ENCODE results near the gene NLGN1. TPM values are rescaled to one million over a fixed set of nuclear protein-coding genes. Genes with fewer than 3 reads are reported as not detected.

Gene NLGN1
- total and polyA plus RNA-seq, 5 donors, result 0.48 to 2.2 (median 0.97) TPM

DNA sequence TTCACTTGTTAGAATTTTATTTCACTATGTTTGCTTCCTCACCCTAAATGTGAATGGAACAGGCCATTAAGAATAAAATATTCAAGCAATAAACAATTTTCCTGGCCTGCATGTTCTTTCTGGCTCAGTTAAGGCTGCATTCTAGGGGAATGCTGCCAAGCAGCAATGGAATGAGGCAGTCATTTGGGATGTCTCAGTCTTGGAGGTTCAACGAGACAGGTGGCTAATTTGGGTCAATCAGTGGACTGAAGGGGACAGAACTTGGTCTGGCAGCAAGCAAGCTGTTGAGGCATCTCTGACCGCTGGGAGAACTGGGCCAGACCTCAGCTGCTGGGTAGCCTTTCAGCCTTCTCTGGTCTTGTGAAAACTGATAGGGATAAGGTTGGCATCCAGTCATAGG is 241.6 kb downstream of the NLGN1 start:
- DNase-seq (no peak), ATAC-seq (no peak)
- Histone ChIP-seq H3K27me3 (ENCODE audit: control insufficient read depth, insufficient read depth) (no peaks in the 10 kb centered on the region), H3K4me3 (ENCODE audit: low read length) (no peak overlapping the region), H3K4me1 (ENCODE audit: control insufficient read depth, insufficient read depth, low read length) (no peaks in the 10 kb centered on the region), H3K27ac (ENCODE audit: low read length) (no peak overlapping the region), H3K9me3 (ENCODE audit: control insufficient read depth, low read length) (no peaks in the 10 kb centered on the region)
- WGBS, result 67% methylated on average over 2 of the region's 2 CpGs
- intact Hi-C loops (cut with DNase I), result no loop called here

DNA sequence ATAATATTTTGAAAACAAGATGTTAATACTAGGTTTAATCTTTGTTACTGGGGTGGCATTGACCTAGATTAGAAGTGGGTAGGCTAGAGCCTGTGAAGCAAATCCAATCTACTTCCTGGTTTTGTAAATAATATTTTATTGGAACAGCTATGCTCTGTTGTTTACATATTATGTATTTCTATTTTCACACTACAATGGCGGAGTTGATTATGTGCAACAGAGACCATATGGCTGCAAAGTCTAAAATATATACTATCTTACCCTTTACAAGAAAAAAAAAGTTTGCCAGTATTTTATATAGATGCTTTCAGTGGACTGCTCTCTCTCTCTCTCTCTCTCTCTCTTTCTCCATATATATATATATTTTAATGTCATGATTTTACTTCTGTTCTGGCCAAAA is 244.2 kb downstream of the NLGN1 start:
- no peaks in the 10 kb centered on the region for H3K9me3 ChIP-seq (ENCODE audit: control insufficient read depth, low read length)
- no peak for DNase-seq
- no peak overlapping the region for H3K27ac ChIP-seq (ENCODE audit: low read length)
- ATAC-seq, result no peak
- H3K4me1 ChIP-seq (ENCODE audit: control insufficient read depth, insufficient read depth, low read length), result no peaks in the 10 kb centered on the region
- WGBS, result 98% methylated on average over 1 of the region's 1 CpG
- intact Hi-C loops (cut with DNase I), result no loop called here
- no peaks in the 10 kb centered on the region for H3K27me3 ChIP-seq (ENCODE audit: control insufficient read depth, insufficient read depth)
- no peak overlapping the region for H3K4me3 ChIP-seq (ENCODE audit: low read length)

- Histone ChIP-seq H3K4me3 (ENCODE audit: low read length) (no peak overlapping the region), H3K4me1 (ENCODE audit: control insufficient read depth, insufficient read depth, low read length) (no peaks in the 10 kb centered on the region), H3K9me3 (ENCODE audit: control insufficient read depth, low read length) (no peaks in the 10 kb centered on the region), H3K27me3 (ENCODE audit: control insufficient read depth, insufficient read depth) (no peaks in the 10 kb centered on the region), H3K27ac (ENCODE audit: low read length) (no peak overlapping the region)
- DNase-seq, result no peak
- peak in 1 of 2 donors; percentile 22 for ATAC-seq
- intact Hi-C loops (cut with DNase I), result no loop called here
- WGBS, result 97% methylated on average over 13 of the region's 13 CpGs
Observed at GRCh38 chr3:173644086-173645082, 246.8 kb downstream of the NLGN1 start.

GRCh38 chr3:173650596-173650995 is 253.1 kb downstream of the NLGN1 start:
- Histone ChIP-seq H3K9me3 (ENCODE audit: control insufficient read depth, low read length) (no peaks in the 10 kb centered on the region), H3K4me3 (ENCODE audit: low read length) (no peak overlapping the region), H3K4me1 (ENCODE audit: control insufficient read depth, insufficient read depth, low read length) (no peaks in the 10 kb centered on the region), H3K27me3 (ENCODE audit: control insufficient read depth, insufficient read depth) (no peaks in the 10 kb centered on the region), H3K27ac (ENCODE audit: low read length) (no peak overlapping the region)
- ATAC-seq (no peak), DNase-seq (no peak)
- intact Hi-C loops (cut with DNase I), result no loop called here
- 64% methylated on average over 1 of the region's 1 CpG for whole genome bisulfite sequencing

DNA sequence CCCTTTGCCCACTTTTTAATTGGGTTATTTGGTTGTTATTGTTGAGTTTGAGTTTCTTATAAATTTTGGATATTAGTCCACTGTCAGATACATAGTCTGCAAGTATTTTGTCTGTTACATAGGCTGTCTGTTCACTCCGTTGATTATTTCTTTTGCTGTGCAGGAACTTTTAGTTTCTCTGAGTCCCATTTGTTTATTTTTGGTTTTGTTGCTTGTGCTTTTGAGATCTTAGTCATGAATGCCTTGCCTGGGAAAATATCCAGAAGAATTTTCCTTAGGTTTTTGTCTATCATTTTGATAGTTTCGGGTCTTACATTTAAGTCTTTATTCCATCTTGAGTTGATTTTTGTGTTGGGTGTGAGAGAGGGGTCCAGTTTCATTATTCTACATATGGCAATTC is 254.5 kb downstream of the NLGN1 start:
- no peak for ATAC-seq
- no peak for DNase-seq
- intact Hi-C loops (cut with DNase I), result no loop called here
- Histone ChIP-seq H3K4me1 (ENCODE audit: control insufficient read depth, insufficient read depth, low read length) (no peaks in the 10 kb centered on the region), H3K27ac (ENCODE audit: low read length) (no peak overlapping the region), H3K27me3 (ENCODE audit: control insufficient read depth, insufficient read depth) (no peaks in the 10 kb centered on the region), H3K9me3 (ENCODE audit: control insufficient read depth, low read length) (no peaks in the 10 kb centered on the region), H3K4me3 (ENCODE audit: low read length) (no peak overlapping the region)
- WGBS, result 88% methylated on average over 2 of the region's 2 CpGs

GRCh38 chr3:173653781-173654180 is 256.2 kb downstream of the NLGN1 start:
- 90% methylated on average over 1 of the region's 1 CpG for WGBS
- H3K4me1 ChIP-seq (ENCODE audit: control insufficient read depth, insufficient read depth, low read length), result no peaks in the 10 kb centered on the region
- ATAC-seq (no peak), DNase-seq (no peak)
- H3K27ac ChIP-seq (ENCODE audit: low read length), result no peak overlapping the region
- no peak overlapping the region for H3K4me3 ChIP-seq (ENCODE audit: low read length)
- intact Hi-C loops (cut with DNase I), result no loop called here
- H3K9me3 ChIP-seq (ENCODE audit: control insufficient read depth, low read length), result no peaks in the 10 kb centered on the region
- no peaks in the 10 kb centered on the region for H3K27me3 ChIP-seq (ENCODE audit: control insufficient read depth, insufficient read depth)

DNA sequence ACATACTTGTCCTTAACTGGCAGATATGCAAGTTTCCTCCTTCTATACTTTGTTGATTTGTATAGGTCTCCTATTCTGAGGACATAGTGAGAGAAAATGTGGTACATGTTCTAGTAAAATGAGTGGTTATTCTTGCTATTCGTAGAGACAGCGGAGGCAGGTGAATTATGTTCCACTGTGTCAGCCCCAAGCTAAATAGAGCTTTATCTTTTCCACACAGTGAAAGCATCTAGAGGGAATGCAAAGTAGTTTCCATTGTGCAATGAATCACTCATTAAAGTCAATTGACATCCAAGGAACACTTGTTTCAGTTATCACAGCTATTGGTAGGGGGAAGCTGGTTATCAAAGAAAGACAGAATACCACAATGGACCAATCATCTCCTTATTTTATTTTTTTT is 262.4 kb downstream of the NLGN1 start:
- Histone ChIP-seq H3K4me3 (ENCODE audit: low read length) (no peak overlapping the region), H3K27ac (ENCODE audit: low read length) (no peak overlapping the region), H3K4me1 (ENCODE audit: control insufficient read depth, insufficient read depth, low read length) (no peaks in the 10 kb centered on the region), H3K27me3 (ENCODE audit: control insufficient read depth, insufficient read depth) (no peaks in the 10 kb centered on the region), H3K9me3 (ENCODE audit: control insufficient read depth, low read length) (no peaks in the 10 kb centered on the region)
- 67% methylated on average over 2 of the region's 2 CpGs for WGBS
- intact Hi-C loops (cut with DNase I), result no loop called here
- DNase-seq (no peak), ATAC-seq (no peak)

GRCh38 chr3:173660645-173661299 is 263.2 kb downstream of the NLGN1 start:
- DNase-seq (no peak), ATAC-seq (no peak)
- H3K27ac ChIP-seq (ENCODE audit: low read length), result no peak overlapping the region
- intact Hi-C loops (cut with DNase I), result no loop called here
- H3K27me3 ChIP-seq (ENCODE audit: control insufficient read depth, insufficient read depth), result no peaks in the 10 kb centered on the region
- no peak overlapping the region for H3K4me3 ChIP-seq (ENCODE audit: low read length)
- H3K9me3 ChIP-seq (ENCODE audit: control insufficient read depth, low read length), result no peaks in the 10 kb centered on the region
- 35% methylated on average over 3 of the region's 3 CpGs for WGBS
- H3K4me1 ChIP-seq (ENCODE audit: control insufficient read depth, insufficient read depth, low read length), result no peaks in the 10 kb centered on the region

GRCh38 chr3:173663696-173664111 is 266.2 kb downstream of the NLGN1 start:
- Histone ChIP-seq H3K27ac (ENCODE audit: low read length) (no peak overlapping the region), H3K4me3 (ENCODE audit: low read length) (no peak overlapping the region), H3K9me3 (ENCODE audit: control insufficient read depth, low read length) (no peaks in the 10 kb centered on the region), H3K27me3 (ENCODE audit: control insufficient read depth, insufficient read depth) (no peaks in the 10 kb centered on the region), H3K4me1 (ENCODE audit: control insufficient read depth, insufficient read depth, low read length) (no peaks in the 10 kb centered on the region)
- no peak for ATAC-seq
- 58% methylated on average over 1 of the region's 1 CpG for WGBS
- no peak for DNase-seq
- intact Hi-C loops (cut with DNase I), result no loop called here

DNA sequence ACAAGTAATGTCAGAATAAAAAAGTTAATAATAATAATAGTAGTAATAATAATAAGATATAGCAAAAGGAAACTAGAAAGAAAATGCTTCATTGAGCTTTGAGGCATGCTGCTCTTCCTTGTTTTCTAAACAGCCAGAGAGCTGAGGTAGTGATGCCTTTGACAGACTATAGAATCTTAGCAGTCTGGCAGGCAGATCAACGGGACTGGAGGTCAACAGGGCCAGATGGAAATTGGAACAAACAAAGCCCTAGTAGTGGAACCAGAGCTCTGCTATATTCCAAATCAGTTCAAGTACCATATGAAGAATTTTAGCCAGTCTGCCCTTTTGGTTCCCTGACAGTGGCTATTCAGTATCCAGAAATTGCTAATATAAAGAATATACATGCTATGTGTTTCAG is 278.6 kb downstream of the NLGN1 start:
- 37% methylated on average over 1 of the region's 1 CpG for WGBS
- intact Hi-C loops (cut with DNase I), result no loop called here
- H3K4me1 ChIP-seq (ENCODE audit: control insufficient read depth, insufficient read depth, low read length), result no peaks in the 10 kb centered on the region
- H3K4me3 ChIP-seq (ENCODE audit: low read length), result no peak overlapping the region
- no peaks in the 10 kb centered on the region for H3K27me3 ChIP-seq (ENCODE audit: control insufficient read depth, insufficient read depth)
- no peak for ATAC-seq
- H3K27ac ChIP-seq (ENCODE audit: low read length), result no peak overlapping the region
- no peaks in the 10 kb centered on the region for H3K9me3 ChIP-seq (ENCODE audit: control insufficient read depth, low read length)
- DNase-seq, result no peak

DNA sequence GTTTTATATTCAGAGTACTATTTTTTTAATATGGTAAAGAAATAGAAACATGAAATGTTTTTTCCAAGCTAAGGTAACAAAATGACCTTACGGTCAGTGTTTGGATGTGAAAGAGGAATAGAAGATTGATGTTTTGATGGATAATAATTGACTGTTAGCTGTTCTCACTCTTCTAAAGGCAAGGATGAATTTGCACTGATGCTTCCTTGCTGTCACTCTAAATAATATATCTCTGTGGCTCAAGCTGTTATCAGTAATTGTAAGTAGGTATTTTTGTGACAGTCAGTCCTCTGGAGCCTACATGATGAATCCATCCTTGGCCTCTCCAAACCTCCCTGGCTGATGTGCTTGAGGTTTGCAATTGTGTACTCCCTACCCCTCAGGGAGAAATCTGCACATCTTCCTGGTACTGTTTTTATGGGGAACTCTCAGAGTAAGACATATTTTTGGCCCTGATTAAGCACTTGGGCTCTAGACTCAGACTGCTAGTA is 283.7 kb downstream of the NLGN1 start:
- intact Hi-C loops (cut with DNase I), result no loop called here
- ATAC-seq, result no peak
- 96% methylated on average over 1 of the region's 1 CpG for WGBS

More for the DNA sequence above, 283.7 kb downstream of the NLGN1 start:
- H3K9me3 ChIP-seq (ENCODE audit: control insufficient read depth, low read length), result no peaks in the 10 kb centered on the region
- no peak overlapping the region for H3K4me3 ChIP-seq (ENCODE audit: low read length)
- no peaks in the 10 kb centered on the region for H3K27me3 ChIP-seq (ENCODE audit: control insufficient read depth, insufficient read depth)
- no peak for DNase-seq
- no peak overlapping the region for H3K27ac ChIP-seq (ENCODE audit: low read length)
- no peaks in the 10 kb centered on the region for H3K4me1 ChIP-seq (ENCODE audit: control insufficient read depth, insufficient read depth, low read length)

Data from right cardiac atrium (tissue), 5 donors.